OCI-LY7 (cell line): ENCODE data around the gene TMEM256. TPM values are rescaled to one million over a fixed set of nuclear protein-coding genes. Genes with fewer than 3 reads are reported as not detected.

ENCODE experiments used
- BruUV-seq: library from RNA; stranded (reverse); fragments of 400-500 nt; replicated peaks from 2 replicates; lab custom pipeline; 2021; lab: Mats Ljungman, UMichigan
- CTCF ChIA-PET: fragments of 300-600 bp; sonication (Branson Sonifier 250); formaldehyde crosslinking; loops from one replicate; lab custom pipeline; 2022; ENCODE audit warnings: antibody characterized with exemption; ENCODE audit not compliant: unreplicated experiment; lab: Charles Lee
- POLR2A ChIA-PET: fragments of 300-600 bp; sonication (Branson Sonifier 250); formaldehyde crosslinking; loops from one replicate; lab custom pipeline; 2022; ENCODE audit warnings: antibody characterized with exemption; lab: Charles Lee
- DNase-seq: peaks from one replicate; pipeline ENCODE4 v3.0.0-alpha.2; 2015; ENCODE audit warnings: low spot score
- H2AFZ ChIP-seq: fragments of 200-600 bp; sonication (generic), shearing (Covaris generic); 2 replicates; pipeline ENCODE4 v1.6.1; 2014; ENCODE audit warnings: mild to moderate bottlenecking, antibody characterized with exemption, low read length, moderate library complexity
- H3K27ac ChIP-seq: fragments of 200-600 bp; sonication (generic); 2 replicates; pipeline ENCODE4 v1.5.1; 2014; ENCODE audit warnings: mixed run types, low read depth, mild to moderate bottlenecking, moderate library complexity, low read length, inconsistent platforms; ENCODE audit not compliant: poor library complexity, severe bottlenecking
- H3K36me3 ChIP-seq: fragments of 200-600 bp; sonication (generic); 2 replicates; pipeline ENCODE4 v1.6.1; 2014; ENCODE audit warnings: mild to moderate bottlenecking, antibody characterized with exemption, low read length, moderate library complexity, mixed read lengths; ENCODE audit not compliant: insufficient read depth
- H3K4me1 ChIP-seq: fragments of 200-600 bp; sonication (generic); 2 replicates; pipeline ENCODE4 v1.5.1; 2014; ENCODE audit warnings: mild to moderate bottlenecking, low read length; ENCODE audit not compliant: insufficient read depth, poor library complexity, severe bottlenecking
- H3K4me2 ChIP-seq: fragments of 200-600 bp; sonication (generic); 2 replicates; pipeline ENCODE4 v1.6.1; 2014; ENCODE audit warnings: mild to moderate bottlenecking, low read length
- H3K4me3 ChIP-seq: fragments of 200-600 bp; sonication (generic); 2 replicates; pipeline ENCODE4 v1.5.1; 2014; ENCODE audit warnings: mild to moderate bottlenecking, low read depth, low read length; ENCODE audit not compliant: poor library complexity, severe bottlenecking
- H3K79me2 ChIP-seq: fragments of 200-600 bp; sonication (generic); 2 replicates; pipeline ENCODE4 v1.6.1; 2016; ENCODE audit warnings: low read depth, mild to moderate bottlenecking, low read length, moderate library complexity, mixed read lengths; ENCODE audit not compliant: insufficient read depth
- H3K9me2 ChIP-seq: fragments of 200-600 bp; sonication (generic); 2 replicates; pipeline ENCODE4 v1.6.1; 2016; ENCODE audit warnings: mild to moderate bottlenecking, low read length, mixed read lengths; ENCODE audit not compliant: insufficient read depth
- H3K9me3 ChIP-seq: fragments of 200-600 bp; sonication (generic); 2 replicates; pipeline ENCODE4 v1.6.1; 2014; ENCODE audit warnings: mild to moderate bottlenecking, mixed run types, low read length, mixed read lengths
- H4K20me1 ChIP-seq: fragments of 200-600 bp; sonication (generic); 2 replicates; pipeline ENCODE4 v1.6.1; 2014; ENCODE audit warnings: mild to moderate bottlenecking, antibody characterized with exemption, low read length, moderate library complexity, mixed read lengths; ENCODE audit not compliant: insufficient read depth
- CTCF ChIP-seq: fragments of 200-600 bp; sonication (generic); conservative IDR thresholded peaks from 2 replicates; pipeline ENCODE4 v1.5.1; 2014; ENCODE audit warnings: mild to moderate bottlenecking, antibody characterized with exemption, low read length, moderate library complexity, mixed read lengths
- EZH2phosphoT487 ChIP-seq: fragments of 200-600 bp; sonication (generic); IDR thresholded peaks from 2 replicates; pipeline ENCODE4 v1.6.1; 2018; ENCODE audit warnings: low read depth, borderline replicate concordance, mild to moderate bottlenecking, mixed run types, antibody characterized with exemption, low read length, moderate library complexity, mixed read lengths
- intact Hi-C: fragments of 100-400 bp; cut with micrococcal nuclease; formaldehyde crosslinking; loops from one replicate; pipeline ENCODE4 v1.10.0; 2022; ENCODE audit not compliant: unreplicated experiment
- total RNA-seq, 2 experiments: library from RNA; depleted of rRNA in 1 of 2; stranded (reverse); fragments of >200 nt in 1 of 2; shearing (Covaris generic) in 1 of 2; gene quantifications; 2 replicates each; pipeline ENCODE4 v1.2.3, GENCODE V29; 2014 to 2022

TMEM256 gene
- total RNA-seq, 2 experiments from 2014 or later: 96.6 to 165 TPM

GRCh38 chr17:7383742-7384488 is 20.0 kb downstream of the TMEM256 start:
- ChIA-PET CTCF (no interaction called here), POLR2A (interaction anchor here (0.6 to 1.0 kb wide), 3 partner anchors 10 to 54 kb away, joined by 3 read pairs; partner anchors contain the start of gene PLSCR3)
- H3K4me2 ChIP-seq: peak overlapping the region; percentile 72
- H4K20me1 ChIP-seq: no peaks in the 10 kb centered on the region
- BruUV-seq: no TSS peak
- intact Hi-C loops: loop anchor here (2.0 kb wide), 1 partner anchor 23 kb away; no protein-coding TSS in a partner anchor
- TF ChIP-seq CTCF (no peak), EZH2phosphoT487 (no peak)
- H3K27ac ChIP-seq: no peak overlapping the region
- peaks cover 11% of the 10 kb centered on the region for H3K4me1 ChIP-seq
- peak overlapping the region; percentile 64 for H3K4me3 ChIP-seq
- H2AFZ ChIP-seq: peak overlapping the region; percentile 61; the same call in 1 of the 2 replicates
- H3K36me3 ChIP-seq: no peaks in the 10 kb centered on the region
- DNase-seq: peak; percentile 72
- H3K9me2 ChIP-seq: no peaks in the 10 kb centered on the region
- 0 out of 2 replicates have a peak, but pooled peaks cover 6% of the 10 kb centered on the region for H3K9me3 ChIP-seq
- H3K79me2 ChIP-seq: no peaks in the 10 kb centered on the region

- Histone ChIP-seq H3K4me1 (peaks cover 11% of the 10 kb centered on the region), H3K4me3 (peak overlapping the region; percentile 64), H2AFZ (no peak overlapping the region), H3K9me3 (0 out of 2 replicates have a peak, but pooled peaks cover 6% of the 10 kb centered on the region), H3K9me2 (no peaks in the 10 kb centered on the region), H3K36me3 (no peaks in the 10 kb centered on the region), H3K4me2 (peak overlapping the region; percentile 72), H3K27ac (no peak overlapping the region), H4K20me1 (no peaks in the 10 kb centered on the region), H3K79me2 (no peaks in the 10 kb centered on the region)
- ChIA-PET CTCF (no interaction called here), POLR2A (no interaction called here)
- intact Hi-C loops: no loop called here
- DNase-seq: no peak
- no TSS peak for BruUV-seq
- TF ChIP-seq EZH2phosphoT487: no peak
- TF ChIP-seq CTCF: no peak
Measured at GRCh38 chr17:7383371-7383741, 20.5 kb downstream of the TMEM256 start.

- Histone ChIP-seq H3K4me2 (no peak overlapping the region), H3K4me3 (no peak overlapping the region), H3K9me2 (no peaks in the 10 kb centered on the region), H3K27ac (no peak overlapping the region), H2AFZ (no peak overlapping the region), H4K20me1 (no peaks in the 10 kb centered on the region), H3K36me3 (no peaks in the 10 kb centered on the region), H3K9me3 (0 out of 2 replicates have a peak, but pooled peaks cover 6% of the 10 kb centered on the region), H3K79me2 (no peaks in the 10 kb centered on the region), H3K4me1 (peaks cover 11% of the 10 kb centered on the region)
- intact Hi-C loops: no loop called here
- CTCF ChIA-PET: no interaction called here
- DNase-seq: no peak
- TF ChIP-seq EZH2phosphoT487: no peak
- TF ChIP-seq CTCF: no peak
- POLR2A ChIA-PET: interaction anchor here (0.7 kb wide), 1 partner anchor 92 kb away, joined by 3 read pairs; no protein-coding TSS in a partner anchor
- no TSS peak for BruUV-seq
Measured at GRCh38 chr17:7382901-7383300, 21.0 kb downstream of the TMEM256 start.
